G401.6 (cell line): ENCODE results near the gene MCRS1.
"Not testable (repeated sequence)": the region's sequence is repeated elsewhere in the genome, so short reads cannot be mapped to it uniquely, and the experiment has no call there.

Source experiments
- FAIRE-seq: peaks from 2 replicates; lab custom pipeline; 2012; peaks lifted over from hg19 to GRCh38; lab: Jason Lieb, UNC

The MCRS1 gene

GRCh38 chr12:49540229-49541139 is 27.5 kb downstream of the MCRS1 start:
- no peak for FAIRE-seq

DNA sequence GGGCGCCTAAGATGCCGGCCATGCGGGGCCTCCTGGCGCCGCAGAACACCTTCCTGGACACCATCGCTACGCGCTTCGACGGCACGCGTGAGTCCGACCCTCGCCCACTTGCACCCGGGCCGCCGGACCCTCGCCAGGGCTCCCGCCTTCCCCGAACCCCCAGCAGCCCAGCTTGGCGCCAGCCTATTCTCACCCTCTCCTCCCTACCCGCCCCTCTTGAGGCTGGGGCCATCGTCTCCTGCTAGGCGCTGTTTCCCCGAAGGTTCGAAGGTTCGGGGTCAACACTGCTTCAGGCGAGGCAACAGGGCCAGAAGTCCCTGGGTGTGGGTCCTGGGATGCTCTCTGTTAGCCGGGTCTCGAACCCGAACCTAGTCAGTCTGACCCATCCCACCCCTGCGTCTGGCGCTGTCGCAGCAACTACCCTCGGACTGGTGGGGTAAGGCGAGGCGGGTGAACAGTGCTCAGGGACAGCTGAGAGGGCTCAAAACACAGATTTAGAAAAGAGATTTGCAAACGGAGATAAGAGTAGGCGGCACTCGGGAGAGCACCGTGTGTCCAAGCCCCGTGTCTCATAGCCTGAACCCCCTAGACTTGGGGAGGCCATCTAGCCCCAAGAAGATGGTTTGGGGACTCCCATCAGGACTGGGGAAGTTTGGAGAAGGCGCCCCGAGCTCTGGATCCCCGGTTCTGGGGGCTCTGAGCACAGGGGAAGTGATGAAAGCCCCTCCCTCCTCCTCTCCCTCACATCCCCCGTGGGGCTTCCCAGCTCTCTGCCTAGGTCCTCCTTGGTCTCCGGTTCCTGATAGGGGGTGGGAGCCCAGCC is 28.3 kb downstream of the MCRS1 start:
- FAIRE-seq: no peak

- FAIRE-seq: no peak
These were observed 29.2 kb downstream of the MCRS1 start, which contains the start of gene KCNH3 for GRCh38 chr12:49538510-49539403. Gene KCNH3, plus strand, starts transcription at chr12:49539030. Its CDS starts 387 bp downstream, at chr12:49539417.

DNA sequence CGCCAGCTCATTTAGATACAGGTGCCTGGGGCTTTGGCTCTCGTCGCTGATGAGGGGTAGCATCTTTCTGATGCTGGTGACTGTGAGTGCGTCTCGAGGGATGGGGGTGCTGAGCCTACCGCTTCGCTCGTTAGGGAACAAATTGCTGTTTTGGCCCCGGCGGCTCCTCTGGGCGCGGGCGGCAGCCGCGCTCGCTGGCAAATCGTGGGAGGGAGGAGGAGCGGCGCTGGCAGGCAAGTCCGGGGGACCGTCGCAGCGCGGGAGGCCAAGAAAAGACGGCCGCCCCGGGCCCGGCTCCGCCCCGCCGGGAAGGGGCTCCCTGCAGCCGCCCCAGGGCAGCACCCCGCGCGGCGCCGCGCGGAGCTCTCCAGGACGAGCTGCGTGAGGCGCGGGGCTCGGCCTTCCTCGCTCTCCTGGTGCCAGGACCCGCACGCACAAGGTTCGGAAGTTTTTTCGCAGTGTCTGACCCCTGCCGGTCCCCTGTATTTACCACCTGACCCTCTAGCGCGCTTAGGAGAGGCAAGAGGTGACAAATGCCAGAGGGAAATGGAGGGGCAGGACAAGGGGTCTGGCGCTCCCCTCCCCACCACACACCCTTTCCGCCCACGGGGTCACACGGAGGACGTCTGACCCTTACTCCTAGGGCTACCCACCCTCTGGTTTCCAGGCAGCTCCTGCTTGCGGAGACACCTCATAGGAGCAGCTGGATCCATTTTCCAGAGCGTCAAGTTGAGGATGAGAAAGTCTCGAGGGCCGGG is 30.0 kb downstream of the MCRS1 start:
- FAIRE-seq: no peak

DNA sequence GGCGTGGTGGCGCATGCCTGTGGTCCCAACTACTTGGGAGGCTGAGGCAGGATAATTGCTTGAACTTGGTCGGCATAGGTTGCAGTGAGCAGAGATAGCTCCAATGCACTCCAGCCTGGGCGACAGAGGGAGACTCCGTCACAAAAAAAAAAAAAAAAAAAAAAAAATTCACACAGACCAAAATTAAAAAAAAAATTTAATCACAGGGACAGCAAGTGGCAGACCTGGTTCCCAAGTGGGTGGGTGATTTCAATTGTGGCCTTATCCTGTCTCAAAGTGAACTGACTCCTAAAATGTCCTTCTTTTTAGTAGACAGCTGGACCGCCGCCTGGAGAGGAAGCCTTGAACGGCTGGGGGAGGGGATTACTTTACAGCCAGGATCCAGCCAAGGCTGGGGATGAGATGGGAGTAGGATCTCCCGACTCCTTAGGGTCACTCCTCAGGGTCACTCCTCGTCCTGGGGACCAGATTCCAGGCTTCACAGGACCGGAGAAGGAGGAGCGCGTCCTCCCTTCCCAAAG is 30.7 kb downstream of the MCRS1 start:
- FAIRE-seq: no peak

GRCh38 chr12:49536526-49537071 is 31.3 kb downstream of the MCRS1 start:
- no peak for FAIRE-seq

DNA sequence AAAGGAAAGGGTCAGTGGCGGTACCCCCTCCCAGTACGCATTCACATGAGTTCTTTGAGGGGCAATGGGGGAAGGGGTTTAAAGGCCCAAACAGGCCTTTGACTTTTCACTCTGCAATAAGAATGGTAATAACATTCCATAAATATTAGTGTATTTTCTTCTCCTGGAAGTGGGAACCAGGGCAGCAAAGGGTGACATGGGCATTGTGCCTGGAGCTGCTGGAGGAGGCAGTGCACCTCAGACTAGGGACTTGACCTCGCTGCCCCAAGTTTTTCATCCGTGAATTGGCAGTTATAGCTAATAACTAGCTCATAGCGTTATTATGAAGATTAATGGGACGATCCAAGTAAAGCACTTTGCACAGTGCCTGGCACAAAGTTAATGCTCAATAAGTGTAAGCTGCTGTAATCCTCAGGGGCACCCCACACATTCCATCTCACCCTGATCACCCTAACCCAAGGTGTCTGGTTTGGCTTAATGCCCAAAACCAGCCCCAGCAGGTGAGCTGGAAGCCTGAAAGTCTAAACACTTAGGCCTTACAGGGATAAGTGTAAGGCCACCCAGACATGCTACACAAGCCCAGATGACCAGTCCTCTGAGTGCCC is 31.9 kb downstream of the MCRS1 start:
- FAIRE-seq: no peak

DNA sequence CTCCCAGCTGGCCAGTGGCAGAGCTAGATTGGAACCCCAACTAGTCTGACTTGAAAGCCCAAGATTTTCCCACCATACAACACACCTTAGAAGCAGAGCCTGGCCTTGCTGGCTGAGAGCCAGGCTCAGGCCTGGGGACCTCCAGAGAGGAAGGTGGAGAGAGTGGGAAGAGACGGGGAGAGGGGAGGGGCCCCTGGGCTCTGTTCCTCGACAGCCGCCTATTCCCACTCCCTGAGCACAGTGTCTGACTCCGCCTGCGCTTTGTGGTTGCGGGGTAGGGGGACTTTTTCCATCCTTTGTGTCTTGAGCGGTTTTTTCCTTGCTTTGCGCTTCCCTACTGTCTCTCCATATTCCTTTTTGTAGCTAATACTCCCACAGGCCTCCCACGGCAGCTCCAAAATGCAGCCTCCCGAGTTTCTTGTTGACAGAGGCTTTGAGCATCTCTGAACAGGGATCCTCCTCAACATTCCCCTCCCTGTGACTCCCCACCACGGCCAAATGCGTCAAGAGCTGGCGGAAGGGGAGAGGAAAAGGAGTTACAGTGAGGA is 33.1 kb downstream of the MCRS1 start:
- FAIRE-seq: no peak

DNA sequence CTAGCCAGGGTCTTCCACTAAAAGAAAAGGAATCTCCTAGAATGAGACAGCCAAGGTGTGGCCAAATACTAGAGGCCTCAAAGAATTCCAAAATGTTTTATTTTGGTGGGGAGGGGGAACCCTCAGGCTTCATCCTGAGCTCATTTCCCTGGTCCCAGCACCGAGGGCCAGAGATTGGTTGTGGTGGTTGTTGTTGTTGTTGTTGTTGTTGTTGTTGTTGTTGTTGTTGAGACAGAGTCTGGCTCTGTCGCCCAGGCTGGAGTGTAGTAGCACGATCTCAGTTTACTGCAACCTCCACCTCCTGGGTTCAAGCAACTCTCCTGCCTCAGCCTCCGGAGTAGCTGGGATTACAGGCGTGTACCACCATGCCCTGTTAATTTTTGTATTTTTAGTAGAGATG is 33.8 kb downstream of the MCRS1 start:
- not testable (repeated sequence) for FAIRE-seq

DNA sequence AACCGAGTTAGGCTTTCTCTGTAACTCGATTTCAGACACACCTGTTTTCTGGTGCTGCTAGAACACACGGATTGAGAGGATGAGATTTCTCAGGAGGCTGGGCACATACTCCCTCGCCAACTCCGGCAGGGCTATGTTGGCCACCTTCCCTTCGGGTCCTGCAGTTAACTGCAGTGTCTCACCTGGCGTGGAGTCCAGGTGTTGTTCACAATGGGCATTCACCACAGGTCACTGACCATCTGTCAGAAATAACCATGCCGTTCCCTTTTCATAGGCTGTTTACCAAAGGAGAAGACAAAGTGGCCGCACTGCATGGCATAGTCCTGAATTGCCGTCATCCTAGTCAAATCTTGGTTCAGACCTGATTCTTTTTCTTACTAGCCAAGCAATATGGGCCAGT is 34.6 kb downstream of the MCRS1 start:
- no peak for FAIRE-seq

DNA sequence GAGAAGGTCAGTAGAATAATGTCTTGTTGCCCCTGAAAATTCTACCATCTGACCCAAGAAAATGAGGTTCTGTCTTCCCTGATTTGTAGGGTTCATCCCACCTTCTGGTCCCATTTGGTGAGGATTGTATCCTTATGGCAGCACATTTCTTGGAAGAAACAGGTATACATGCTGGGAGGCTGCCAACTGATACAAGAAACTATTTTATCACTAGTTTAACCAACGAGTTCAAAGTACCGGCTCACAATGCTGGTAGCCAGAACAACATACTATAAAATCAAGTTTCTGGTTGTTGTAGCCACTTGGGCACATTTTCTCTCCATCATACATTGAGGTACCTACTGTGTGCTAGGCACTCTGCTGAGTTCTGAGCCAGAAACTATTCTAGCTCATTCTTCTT is 36.2 kb downstream of the MCRS1 start:
- FAIRE-seq: no peak

GRCh38 chr12:49529414-49529813 is 38.5 kb downstream of the MCRS1 start:
- no peak for FAIRE-seq

DNA sequence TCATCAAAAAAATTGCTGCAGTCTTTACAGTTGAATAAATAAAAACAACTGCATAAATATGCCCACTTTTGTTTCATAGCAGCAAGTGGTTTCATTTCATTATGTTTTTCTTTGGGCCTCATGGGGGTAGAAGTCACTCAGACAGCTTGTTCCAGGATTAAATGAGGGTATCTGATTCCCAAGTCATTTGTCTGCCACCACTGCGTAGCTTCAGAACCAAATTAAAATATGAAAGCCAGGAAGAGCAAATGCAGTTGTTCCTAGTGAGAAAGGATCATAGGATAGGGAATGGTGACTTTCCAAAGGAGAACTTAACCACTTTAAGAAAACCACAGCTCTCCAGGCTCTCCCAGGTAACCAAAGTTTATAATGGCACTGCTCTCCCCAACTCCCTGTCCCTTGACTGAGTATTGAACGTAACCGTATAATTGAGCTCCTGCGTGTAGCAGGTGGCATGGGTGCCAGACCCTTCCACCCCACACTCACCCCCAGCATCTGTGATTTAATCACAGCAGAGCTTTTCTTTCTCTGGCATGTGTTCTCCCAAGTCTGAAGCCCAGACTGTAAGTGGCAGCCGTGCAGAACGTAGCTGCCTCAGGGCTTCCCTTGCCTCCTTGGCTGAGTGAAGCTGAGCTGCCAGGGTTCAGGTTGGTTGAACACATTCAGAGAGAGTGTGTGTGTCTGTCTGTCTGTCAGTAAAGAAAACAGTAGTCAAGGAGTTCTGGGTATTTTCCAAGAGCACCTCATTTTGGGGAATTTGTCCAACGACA is 40.4 kb downstream of the MCRS1 start:
- no peak for FAIRE-seq

- no peak for FAIRE-seq
These were observed 42.0 kb downstream of the MCRS1 start for GRCh38 chr12:49525942-49526341.

DNA sequence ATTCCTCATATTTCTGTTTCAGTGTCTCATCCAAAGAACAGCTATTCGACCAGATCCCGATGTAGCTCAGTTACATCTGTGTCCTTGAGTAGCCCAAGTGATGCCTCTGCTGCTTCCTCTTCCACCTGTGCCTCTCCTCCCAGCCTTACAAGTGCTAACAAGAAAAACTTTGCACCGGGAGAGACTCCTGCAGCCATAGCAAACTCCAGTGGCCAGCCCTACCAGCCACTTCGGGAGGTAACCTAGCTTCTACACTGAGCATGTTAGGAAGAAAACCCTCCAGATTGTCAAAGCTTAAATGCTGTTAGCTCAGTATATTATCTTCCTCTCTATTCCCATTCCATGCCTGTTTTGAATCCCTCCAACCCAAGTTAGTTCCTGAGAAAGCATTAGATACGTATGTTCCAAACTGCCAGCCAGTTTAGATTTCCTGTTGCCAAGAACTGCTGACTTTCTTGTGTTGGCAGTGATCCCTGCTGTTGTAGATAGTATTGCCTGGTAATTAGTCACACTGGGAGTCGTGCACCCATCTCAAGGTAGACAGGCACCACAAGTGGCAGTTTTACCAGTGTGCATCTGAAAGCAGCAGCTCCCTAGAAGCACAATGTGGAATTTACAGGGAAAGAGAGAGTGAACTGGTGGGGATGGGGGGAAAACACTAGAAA is 43.1 kb downstream of the MCRS1 start:
- FAIRE-seq: no peak

DNA sequence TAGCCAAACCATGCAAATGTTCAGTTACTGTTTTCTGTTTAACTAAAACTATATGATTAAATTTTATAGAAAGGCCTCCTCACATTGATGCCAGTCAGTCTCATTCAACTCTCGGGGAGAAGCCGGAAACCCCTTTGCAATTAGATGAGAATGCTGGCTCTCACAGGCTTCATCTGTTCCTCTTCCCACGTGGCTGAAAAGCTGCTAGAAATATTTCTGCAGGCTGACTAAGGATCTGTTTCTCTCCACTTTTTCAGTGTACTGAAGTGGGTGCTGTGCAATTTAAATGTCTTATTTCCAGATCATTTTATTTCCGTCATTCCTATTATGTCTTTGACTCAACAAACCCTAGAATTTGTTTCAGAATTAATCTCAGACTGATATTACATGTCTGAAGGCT is 46.6 kb downstream of the MCRS1 start:
- no peak for FAIRE-seq

GRCh38 chr12:49519574-49519936 is 48.4 kb downstream of the MCRS1 start:
- no peak for FAIRE-seq

DNA sequence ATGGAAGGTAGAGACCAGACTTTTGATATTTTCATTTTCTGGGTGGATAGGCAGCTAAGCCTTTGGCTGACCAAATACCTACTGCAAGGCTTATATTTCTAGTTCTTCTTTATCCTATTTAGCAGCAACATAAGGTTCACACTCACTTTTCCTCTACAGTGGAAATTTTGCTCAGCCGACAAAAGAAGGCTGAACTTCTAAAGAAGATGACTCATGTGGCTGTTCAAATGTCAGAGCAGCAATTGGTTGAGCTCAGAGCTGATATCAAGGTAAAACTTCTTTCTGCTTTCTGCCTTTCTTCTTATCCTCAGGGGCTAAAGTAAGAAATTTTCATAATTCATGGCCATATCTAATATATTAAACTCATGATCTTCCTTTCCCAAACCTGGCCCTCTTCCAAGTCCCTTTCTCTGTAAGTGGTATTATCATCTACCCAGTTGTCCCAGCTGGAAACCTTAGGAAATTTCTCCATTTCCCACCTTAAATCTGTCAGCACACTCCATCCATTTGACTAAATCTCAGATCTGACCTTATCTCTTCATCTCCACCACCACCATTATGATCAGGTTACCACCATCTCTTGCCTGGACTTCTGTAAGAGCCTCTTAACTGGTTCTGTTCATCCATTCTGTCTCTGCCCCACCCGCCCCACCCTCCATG is 48.9 kb downstream of the MCRS1 start:
- no peak for FAIRE-seq
